ENCODE results near the gene DEFB114.
A peak's percentile ranks its signal among the peaks of the same experiment; 100 is the strongest.

The DEFB114 gene

DNA sequence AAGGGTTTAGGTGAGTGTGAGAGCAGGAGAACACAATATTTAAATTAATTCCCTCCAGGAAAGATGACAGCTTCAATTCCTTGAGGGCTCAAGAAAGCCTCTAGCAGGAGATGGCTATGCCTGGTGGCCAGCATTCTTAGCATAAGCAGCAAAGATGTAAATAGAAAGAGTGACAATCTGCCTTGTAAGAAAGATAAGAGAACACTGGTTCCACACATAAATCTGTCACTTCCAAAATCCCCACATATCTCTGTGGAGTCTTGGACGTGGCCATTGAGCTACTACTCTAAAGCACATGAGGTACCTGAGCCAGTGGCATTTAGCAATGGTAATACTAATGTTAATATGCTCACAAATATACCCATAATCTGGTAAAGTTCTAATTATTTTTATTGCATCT lies 29.2 kb downstream of the DEFB114 start:
- DNase-seq = no peak

DNA sequence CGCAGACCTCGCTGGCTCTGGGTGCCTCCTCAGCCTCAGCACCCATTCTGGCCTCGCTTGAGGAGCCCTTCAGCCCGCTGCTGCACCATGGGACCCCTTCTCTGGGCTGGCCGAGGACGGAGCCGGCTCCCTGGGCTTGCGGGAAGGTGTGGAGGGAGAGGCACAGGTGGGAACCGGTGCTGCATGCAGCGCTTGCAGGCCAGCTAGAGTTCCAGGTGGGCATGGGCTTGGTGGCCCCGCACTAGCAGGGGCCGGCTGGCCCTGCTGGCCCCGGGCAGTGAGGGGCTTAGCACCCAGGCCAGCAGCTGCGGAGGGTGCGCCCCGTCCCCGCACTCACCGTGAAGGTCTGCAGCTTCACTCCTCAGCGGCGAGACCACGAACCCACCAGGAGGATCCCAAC lies 30.4 kb downstream of the DEFB114 start:
- no peak for DNase-seq

DNA sequence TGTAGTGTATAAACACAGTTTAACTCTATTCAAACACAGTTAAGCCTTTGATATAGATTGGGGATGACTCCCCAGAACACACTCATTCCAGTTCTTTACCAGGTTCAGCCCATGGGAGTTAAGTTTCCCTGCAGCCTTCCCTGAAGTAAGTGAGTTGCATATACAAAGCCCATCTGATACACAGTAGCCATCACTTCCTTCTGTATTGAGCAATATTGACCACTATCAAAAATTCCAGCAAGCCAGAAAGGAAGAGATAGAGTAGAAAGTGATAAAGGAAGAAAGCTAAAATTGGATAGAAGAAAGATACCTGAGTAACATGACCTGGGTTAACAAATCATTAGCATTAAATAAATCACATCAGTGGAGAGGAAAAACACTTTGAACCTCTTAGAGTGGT lies 34.6 kb downstream of the DEFB114 start:
- DNase-seq = no peak

DNA sequence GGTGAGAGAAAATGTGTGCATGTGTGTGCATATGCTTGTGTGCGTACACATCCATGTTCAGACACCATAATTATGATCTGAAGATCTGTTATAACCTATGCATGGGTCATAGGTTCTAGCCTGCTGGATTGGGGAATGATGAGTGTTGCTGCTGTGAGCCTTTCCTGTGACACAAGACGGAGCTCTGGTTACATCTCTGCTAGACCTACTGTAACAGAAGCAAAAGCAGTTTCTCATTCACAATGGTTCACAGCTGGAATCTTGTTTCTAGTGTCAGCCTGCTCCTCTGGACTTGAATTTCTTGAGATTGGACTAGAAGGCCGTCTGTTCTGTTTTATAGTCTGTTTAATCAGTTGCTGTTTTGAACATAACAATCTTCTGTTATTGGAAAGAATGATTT lies 40.1 kb downstream of the DEFB114 start:
- DNase-seq = no peak

DNA sequence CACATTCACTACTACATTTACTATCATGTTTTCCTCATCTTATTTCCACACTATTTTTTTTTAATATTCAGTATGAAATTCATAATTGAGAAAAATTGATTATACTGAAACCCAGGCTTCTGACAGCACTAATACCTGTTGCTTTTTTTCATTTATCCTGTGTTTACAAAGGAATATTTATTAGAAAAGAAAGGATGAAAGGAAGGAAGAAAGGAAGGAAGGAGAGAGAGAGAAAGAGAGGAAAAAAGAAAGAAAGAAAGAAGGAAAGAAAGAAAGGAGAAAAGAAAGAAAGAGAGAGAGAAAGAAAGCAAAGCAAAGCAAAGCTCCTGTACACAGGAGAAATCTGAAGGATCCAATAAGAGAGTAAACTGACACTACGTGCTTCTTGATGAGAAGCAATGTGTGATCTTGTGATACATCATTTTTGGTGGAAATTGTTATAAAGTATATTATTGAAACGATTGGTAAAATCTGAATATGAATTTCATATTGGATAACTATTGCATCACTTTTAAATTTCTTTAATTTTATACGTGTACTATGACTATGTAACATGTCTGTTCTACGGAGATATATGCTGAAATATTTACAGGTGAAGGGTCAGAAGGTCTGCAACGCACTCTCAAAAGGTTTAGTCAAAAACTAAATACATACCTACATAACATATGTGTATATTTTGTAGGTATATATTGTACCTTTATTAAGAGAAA lies 43.9 kb downstream of the DEFB114 start:
- no peak for DNase-seq

DNA sequence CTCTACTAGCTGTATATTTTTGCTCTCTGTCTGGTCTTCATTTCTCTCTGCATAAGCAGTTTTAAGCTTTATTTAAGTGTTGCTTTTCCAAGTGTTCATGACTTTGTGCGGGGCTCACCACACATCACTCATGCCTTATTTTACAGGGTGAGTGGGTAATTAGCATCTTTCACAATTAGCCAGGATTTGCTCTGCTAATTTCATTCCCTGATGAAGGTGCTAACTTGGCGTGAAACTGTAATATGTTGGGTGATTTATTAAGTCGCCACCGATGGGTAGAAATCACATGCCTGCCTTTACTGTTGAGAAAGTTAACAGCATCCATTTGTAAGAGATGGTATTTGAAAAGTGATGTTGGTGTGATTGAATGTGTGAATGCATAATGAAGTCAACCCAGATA lies 44.7 kb downstream of the DEFB114 start:
- DNase-seq = no peak

DNA sequence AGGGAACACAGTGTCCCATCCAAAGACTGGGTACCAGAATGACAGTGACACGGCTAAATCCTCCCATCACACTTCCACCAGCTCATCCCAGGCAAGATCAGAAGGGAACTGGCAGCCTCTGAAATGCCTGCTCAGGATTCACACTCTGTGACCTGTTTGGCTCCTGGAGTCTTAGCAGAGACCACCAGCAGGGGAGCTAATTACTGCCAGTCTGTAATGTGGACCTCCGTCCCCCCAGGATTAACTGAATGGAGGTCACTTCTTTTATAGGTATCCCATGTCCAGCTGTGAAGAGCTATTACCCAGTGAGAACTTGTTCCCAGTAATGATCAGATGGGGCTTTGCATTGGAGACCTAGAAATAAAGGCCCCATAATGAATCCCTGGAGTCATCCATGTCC lies 45.2 kb downstream of the DEFB114 start:
- no peak for DNase-seq

DNA sequence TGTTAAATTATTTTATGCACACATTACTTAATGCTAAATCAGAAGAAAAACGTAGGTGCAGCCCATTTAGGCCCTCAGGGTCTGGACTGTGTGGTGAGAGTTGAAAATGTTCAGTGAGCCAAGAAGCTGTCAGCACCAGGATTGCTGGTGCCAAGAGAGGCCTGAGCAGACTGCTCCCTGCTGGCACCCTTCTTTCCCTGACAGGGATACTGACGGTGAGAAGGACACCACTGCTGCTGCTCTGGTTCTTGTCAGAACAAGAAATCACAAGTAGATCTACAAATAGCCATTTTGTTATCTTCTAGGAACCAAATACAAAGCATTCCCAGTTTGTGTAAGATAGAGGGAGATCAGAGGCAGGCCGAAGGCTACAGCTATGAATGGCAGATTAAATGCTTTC lies 48.9 kb downstream of the DEFB114 start:
- DNase-seq = peak; percentile 34 to 74

DNA sequence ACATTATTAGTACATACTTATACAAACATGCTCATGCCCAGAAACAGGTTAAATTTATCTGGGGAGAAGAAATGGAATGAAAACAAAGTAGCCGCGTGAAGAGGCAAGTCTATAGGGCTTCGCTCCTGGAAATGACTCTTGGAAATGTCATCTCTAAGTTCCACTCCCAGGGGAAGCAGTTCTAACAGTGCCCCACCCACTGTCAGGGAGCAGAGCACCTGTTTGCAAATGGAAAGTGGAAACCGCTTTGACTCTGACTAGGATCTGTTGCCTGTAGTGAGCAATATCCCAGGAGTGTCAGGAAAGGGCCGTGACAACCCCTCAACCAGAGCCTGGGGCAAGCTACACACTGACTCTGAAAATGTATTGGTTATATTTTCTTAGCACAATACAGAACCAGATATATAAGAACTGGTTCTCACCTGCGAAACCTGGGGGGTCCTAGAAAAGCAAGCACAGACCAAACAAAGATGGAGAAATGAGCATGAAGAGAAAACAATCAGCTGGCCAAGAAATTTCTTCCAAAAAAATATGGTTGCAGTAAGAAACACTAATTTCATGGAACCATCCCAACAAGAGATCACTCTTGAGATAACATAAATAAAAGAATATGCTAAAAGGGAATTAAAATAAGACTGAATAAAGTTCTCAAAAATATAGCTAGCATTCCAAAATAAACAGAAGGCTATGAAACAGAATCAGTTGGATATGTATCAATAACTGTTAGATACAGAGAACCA lies 50.2 kb downstream of the DEFB114 start:
- peak; percentile 85 to 86 for DNase-seq

DNA sequence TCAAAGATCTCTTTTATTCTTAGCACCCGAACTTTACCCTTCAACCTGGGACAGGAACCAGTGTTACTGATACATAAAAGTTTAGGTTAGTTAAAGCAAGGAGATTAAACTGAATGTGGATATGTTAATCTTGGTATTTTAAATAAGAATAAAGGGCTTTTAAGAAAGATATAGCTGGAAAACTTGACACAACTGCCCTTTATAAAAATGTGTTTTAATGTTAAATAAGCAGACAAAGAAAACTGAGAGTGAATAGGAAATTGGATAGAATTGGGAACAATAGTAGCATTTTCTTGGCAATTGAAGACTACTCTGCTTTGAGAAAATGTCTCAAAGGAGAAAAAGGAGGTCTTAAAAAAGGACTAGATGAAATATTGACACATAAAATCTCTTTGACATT lies 51.8 kb downstream of the DEFB114 start:
- DNase-seq = no peak

DNA sequence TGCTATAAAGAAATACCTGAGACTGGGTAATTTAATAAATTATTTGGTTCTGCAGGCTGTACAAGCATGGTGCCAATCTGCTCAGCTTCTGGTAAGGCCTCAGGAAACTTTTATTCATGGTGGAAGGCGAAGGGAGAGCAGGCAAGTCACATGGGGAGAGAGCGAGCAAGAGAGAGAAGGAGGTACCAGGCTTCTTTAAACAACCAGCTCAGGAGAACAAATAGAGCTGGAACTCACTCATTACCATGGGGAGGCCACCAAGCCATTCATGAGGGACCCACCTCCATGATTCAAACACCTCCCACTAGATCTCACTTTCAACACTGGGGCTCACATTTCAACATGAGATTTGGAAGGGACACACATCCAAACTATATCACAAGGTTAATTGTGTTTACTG lies 52.7 kb downstream of the DEFB114 start:
- no peak for DNase-seq

Data from SHP77 (cell line).